Left lung (tissue), 10 donors: ENCODE data around the gene MAMDC4. TPM values are rescaled to one million over a fixed set of nuclear protein-coding genes. Genes with fewer than 3 reads are reported as not detected.
A peak's percentile ranks its signal among the peaks of the same experiment; 100 is the strongest.

Experiments
- ATAC-seq: fragments of 200-7000 bp; cut with Tn5 transposase; one replicate; pipeline ENCODE4 v1.9.1; 2020; ENCODE audit warnings: moderate library complexity
- DNase-seq, 4 donors: peaks; one replicate each; pipeline ENCODE4 v3.0.0-alpha.2; 2013 to 2020
- H3K27ac ChIP-seq, 2 donors: fragments of 200-600 bp; sonication (generic) in 1 of 2; one replicate each; pipeline versions ENCODE4 v1.5.0 to v1.8.0; 2020 to 2021
- H3K27me3 ChIP-seq, 2 donors: fragments of 200-600 bp; sonication (generic) in 1 of 2; one replicate each; pipeline versions ENCODE4 v1.5.0 to v1.8.0; 2020 to 2021
- H3K36me3 ChIP-seq, 2 donors: fragments of 200-600 bp; sonication (generic) in 1 of 2; one replicate each; pipeline versions ENCODE4 v1.5.0 to v1.8.0; 2020 to 2021
- H3K4me1 ChIP-seq, 2 donors: fragments of 200-600 bp; one replicate each; pipeline ENCODE4 v1.8.0; 2021
- H3K4me3 ChIP-seq, 2 donors: fragments of 200-600 bp; sonication (generic) in 1 of 2; one replicate each; pipeline versions ENCODE4 v1.5.0 to v1.8.0; 2020 to 2021; ENCODE audit warnings: mild to moderate bottlenecking in 1 of 2
- H3K9me3 ChIP-seq, 2 donors: fragments of 200-600 bp; sonication (generic) in 1 of 2; one replicate each; pipeline versions ENCODE4 v1.5.0 to v1.8.0; 2020 to 2021
- intact Hi-C, 2 donors: fragments of 100-400 bp; cut with DNase I; formaldehyde crosslinking; loops; one replicate each; pipeline versions ENCODE4 v1.11.2 to v1.14.2; 2022
- polyA plus RNA-seq, 6 donors: library from polyadenylated mRNA; unstranded; fragments of 120-200 nt; gene quantifications; one replicate each; pipeline ENCODE4 v1.2.1, GENCODE V29; 2013; ENCODE audit not compliant: insufficient read length in 6 of 6
- total RNA-seq, 2 donors: library from RNA; stranded (reverse); fragmentation: NEBNext Ultra II Directional; extraction: Animal tissue kit (Norgen Biotek cat#: 25700); gene quantifications; one replicate each; pipeline ENCODE4 v1.2.1, GENCODE V29; 2021
- TF ChIP-seq, protein P1 (sequence below), 2 donors: fragments of 200-600 bp; sonication (generic) in 1 of 2; IDR thresholded peaks; one replicate each; pipeline versions ENCODE4 v1.5.0 to v1.8.0; 2021; ENCODE audit warnings: antibody characterized with exemption in 2 of 2
- donor health status: DM: no; HTN: yes; CAD: no.
- donor health status: DM: no; HTN: no; CAD: no.

Gene MAMDC4
- total and polyA plus RNA-seq, 8 donors: 5.3 to 16.0 (median 8.8) TPM

DNA sequence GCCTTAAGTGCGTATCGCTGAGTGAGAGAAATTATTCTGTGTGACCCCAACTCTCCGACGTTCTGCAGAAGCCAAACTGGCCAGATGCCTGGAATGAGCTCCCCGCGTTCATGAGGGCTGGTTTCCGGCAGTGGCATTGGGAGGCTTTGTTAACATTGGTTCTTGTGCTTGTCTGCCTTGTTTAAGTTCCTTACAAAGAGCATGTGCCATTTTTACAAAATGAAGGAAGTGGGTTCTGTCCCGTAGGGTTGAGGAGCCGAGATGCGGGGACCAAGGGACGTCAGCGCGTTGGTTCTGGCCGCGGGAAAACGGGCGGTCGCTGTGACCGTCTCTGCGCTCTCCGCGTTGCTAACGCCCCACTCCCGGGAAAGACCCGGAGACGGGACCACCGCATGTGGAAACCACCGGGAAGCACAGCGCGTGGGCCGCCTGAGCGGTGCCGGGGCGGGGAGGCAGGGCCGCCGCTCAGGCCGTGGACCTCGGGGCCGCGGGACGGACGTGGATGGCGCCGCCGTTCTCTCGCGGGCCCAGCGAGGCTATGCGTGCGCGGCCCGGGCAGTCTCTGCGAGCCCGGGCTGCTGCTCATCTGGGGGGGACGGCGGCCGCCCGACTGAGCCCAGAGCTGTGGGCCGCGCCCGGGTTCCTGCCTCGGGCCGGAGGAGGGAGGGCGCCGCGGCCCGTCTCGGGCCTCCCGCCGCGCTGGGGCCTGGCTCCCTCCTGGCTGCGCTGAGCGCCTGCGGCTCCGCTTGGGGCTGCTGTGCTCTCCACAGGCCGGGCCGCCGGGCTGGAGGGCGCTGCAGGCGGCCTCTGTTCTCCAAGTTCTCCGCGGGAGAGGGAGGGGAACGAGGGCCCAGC, 30.9 kb upstream of the MAMDC4 start:
- Histone ChIP-seq H3K36me3 (peaks cover 0 to 43% of the 10 kb centered on the region in 2 donors), H3K9me3 (no peaks in the 10 kb centered on the region), H3K27ac (no peak overlapping the region), H3K4me3 (peak overlapping the region; percentile 9 to 26), H3K4me1 (peaks cover 0 to 17% of the 10 kb centered on the region in 2 donors), H3K27me3 (peaks cover 0 to 7% of the 10 kb centered on the region in 2 donors)
- ATAC-seq: peak; percentile 35
- intact Hi-C loops: no loop called here
- peak in 1 of 4 donors; percentile 75 for DNase-seq
- TF ChIP-seq, protein P1, sequence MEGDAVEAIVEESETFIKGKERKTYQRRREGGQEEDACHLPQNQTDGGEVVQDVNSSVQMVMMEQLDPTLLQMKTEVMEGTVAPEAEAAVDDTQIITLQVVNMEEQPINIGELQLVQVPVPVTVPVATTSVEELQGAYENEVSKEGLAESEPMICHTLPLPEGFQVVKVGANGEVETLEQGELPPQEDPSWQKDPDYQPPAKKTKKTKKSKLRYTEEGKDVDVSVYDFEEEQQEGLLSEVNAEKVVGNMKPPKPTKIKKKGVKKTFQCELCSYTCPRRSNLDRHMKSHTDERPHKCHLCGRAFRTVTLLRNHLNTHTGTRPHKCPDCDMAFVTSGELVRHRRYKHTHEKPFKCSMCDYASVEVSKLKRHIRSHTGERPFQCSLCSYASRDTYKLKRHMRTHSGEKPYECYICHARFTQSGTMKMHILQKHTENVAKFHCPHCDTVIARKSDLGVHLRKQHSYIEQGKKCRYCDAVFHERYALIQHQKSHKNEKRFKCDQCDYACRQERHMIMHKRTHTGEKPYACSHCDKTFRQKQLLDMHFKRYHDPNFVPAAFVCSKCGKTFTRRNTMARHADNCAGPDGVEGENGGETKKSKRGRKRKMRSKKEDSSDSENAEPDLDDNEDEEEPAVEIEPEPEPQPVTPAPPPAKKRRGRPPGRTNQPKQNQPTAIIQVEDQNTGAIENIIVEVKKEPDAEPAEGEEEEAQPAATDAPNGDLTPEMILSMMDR (IDR thresholded peaks at IDR 0.05): no peak

DNA sequence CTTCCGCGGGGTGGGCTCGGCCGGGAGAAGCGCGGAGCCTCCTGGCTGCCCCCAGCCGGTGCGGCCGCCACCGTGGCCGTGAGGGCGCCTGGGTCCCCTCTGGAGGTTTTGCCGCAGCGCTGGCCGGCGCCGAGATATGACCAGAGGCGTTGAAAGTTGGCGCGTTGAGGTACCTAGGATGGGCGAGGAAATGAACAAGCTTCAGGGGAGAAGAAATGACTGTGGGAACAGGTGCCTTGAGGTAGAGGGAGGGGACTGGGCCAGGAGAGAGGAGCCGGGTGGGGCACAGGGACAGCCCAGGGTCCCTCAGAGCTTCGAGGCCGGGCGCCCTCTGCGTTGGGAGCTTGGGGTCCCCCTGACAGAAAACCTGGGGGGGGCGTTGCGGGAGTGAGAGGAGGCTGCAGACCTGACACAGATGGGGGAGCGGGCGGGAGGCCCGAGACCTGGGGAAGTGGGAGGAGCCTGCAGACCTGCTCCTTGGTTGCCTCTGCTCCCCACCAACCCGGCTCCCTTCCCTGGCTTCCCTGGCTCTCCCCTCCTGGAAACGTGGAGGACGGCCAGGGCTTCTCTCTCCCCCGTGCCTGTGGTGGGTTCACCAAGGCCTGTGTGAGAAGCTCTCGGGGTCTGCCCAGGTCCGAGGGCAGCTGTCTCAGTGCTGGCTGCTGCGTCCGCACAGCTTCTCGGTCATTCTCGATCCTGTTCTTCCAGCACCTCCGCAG, 30.2 kb upstream of the MAMDC4 start:
- peaks cover 0 to 17% of the 10 kb centered on the region in 2 donors for H3K4me1 ChIP-seq
- H3K9me3 ChIP-seq: no peaks in the 10 kb centered on the region
- peaks cover 0 to 49% of the 10 kb centered on the region in 2 donors for H3K36me3 ChIP-seq
- TF ChIP-seq, protein P1 (IDR thresholded peaks at IDR 0.05): no peak
- no peak overlapping the region for H3K27ac ChIP-seq
- H3K4me3 ChIP-seq: no peak overlapping the region
- DNase-seq (peak in 1 of 4 donors; percentile 61), ATAC-seq (no peak)
- intact Hi-C loops: no loop called here
- H3K27me3 ChIP-seq: peaks cover 0 to 7% of the 10 kb centered on the region in 2 donors

GRCh38 chr9:136823136-136824046, 28.8 kb upstream of the MAMDC4 start:
- no peak overlapping the region for H3K27ac ChIP-seq
- H3K9me3 ChIP-seq: no peaks in the 10 kb centered on the region
- TF ChIP-seq, protein P1 (IDR thresholded peaks at IDR 0.05): no peak
- peaks cover 0 to 56% of the 10 kb centered on the region in 2 donors for H3K36me3 ChIP-seq
- H3K27me3 ChIP-seq: peaks cover 0 to 7% of the 10 kb centered on the region in 2 donors
- H3K4me1 ChIP-seq: peaks cover 0 to 17% of the 10 kb centered on the region in 2 donors
- ATAC-seq (no peak), DNase-seq (peak in 1 of 4 donors; percentile 61)
- intact Hi-C loops: no loop called here
- H3K4me3 ChIP-seq: no peak overlapping the region

DNA sequence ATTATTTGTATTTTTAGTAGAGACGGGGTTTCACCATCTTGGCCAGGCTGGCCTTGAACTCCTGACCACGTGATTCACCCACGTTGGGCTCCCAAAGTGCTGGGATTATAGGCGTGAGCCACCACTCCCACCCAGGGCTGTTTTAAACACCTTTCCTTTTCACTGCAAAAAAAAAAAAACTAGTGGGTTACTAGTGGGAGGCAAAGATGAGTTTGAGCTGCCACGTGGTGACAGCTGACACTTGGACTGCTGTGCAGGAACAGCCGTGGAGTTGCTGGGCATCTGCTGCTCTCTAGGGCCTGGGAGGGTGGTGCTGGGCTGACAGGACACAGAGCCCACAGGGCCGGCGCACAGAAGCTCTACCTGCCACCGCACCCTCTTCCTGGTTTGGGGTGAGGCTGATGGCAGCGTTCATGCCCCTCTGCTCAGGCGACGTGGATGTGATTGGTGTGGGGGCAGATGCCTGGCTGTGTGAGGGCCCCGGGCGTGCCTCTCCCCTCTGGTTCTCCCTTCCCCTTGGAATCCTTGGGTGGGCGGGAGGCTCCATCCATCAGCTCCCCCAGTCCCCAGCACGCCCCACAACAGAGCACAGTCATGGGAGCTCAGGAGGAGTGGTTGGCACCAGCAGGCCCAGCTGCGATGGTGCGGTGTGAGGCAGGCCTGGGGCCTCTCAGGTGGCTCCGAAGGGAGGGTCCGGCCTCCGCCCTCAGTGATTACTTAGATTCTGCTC, 27.5 kb upstream of the MAMDC4 start:
- intact Hi-C loops: no loop called here

More for the DNA sequence above, 27.5 kb upstream of the MAMDC4 start:
- Histone ChIP-seq H3K27me3 (peaks cover 0 to 7% of the 10 kb centered on the region in 2 donors), H3K4me1 (peaks cover 0 to 17% of the 10 kb centered on the region in 2 donors), H3K4me3 (no peak overlapping the region), H3K9me3 (no peaks in the 10 kb centered on the region), H3K36me3 (peaks cover 0 to 68% of the 10 kb centered on the region in 2 donors), H3K27ac (no peak overlapping the region)
- no peak for ATAC-seq
- TF ChIP-seq, protein P1 (IDR thresholded peaks at IDR 0.05): no peak
- DNase-seq: peak in 1 of 4 donors; percentile 61
